Stimulated activated naive CD8-positive, alpha-beta T cell treated with anti-CD3 and anti-CD28 coated beads, Interleukin-15, amount 100 ng/mL, for 72 hours (primary cell): Measurements from ENCODE around the gene EDN2.

Source experiments
- ATAC-seq: fragments of 150-1000 bp; cut with Tn5 transposase; 2 replicates; pipeline ENCODE4 v1.10.0; 2021; ENCODE audit warnings: mild to moderate bottlenecking, moderate library complexity
- DNase-seq, 2 donors: peaks; one replicate each; pipeline ENCODE4 v3.0.0; 2021 to 2022
- H3K27ac Mint-ChIP-seq, 2 donors: one replicate each; pipeline ENCODE4 v1.8.0; 2022; ENCODE audit warnings: mild to moderate bottlenecking in 2 of 2, mixed read lengths in 2 of 2, moderate library complexity in 2 of 2
- H3K27me3 Mint-ChIP-seq: one replicate; pipeline ENCODE4 v1.8.0; 2022; ENCODE audit warnings: mixed read lengths
- H3K4me1 Mint-ChIP-seq: one replicate; pipeline ENCODE4 v1.8.0; 2022; ENCODE audit warnings: mild to moderate bottlenecking, mixed read lengths
- H3K4me3 Mint-ChIP-seq, 2 donors: one replicate each; pipeline ENCODE4 v1.8.0; 2022; ENCODE audit warnings: mild to moderate bottlenecking in 2 of 2, mixed read lengths in 2 of 2, moderate library complexity in 1 of 2
- H3K9me3 Mint-ChIP-seq, 2 donors: one replicate each; pipeline ENCODE4 v1.8.0; 2022; ENCODE audit warnings: mixed read lengths in 2 of 2

Gene EDN2

DNA sequence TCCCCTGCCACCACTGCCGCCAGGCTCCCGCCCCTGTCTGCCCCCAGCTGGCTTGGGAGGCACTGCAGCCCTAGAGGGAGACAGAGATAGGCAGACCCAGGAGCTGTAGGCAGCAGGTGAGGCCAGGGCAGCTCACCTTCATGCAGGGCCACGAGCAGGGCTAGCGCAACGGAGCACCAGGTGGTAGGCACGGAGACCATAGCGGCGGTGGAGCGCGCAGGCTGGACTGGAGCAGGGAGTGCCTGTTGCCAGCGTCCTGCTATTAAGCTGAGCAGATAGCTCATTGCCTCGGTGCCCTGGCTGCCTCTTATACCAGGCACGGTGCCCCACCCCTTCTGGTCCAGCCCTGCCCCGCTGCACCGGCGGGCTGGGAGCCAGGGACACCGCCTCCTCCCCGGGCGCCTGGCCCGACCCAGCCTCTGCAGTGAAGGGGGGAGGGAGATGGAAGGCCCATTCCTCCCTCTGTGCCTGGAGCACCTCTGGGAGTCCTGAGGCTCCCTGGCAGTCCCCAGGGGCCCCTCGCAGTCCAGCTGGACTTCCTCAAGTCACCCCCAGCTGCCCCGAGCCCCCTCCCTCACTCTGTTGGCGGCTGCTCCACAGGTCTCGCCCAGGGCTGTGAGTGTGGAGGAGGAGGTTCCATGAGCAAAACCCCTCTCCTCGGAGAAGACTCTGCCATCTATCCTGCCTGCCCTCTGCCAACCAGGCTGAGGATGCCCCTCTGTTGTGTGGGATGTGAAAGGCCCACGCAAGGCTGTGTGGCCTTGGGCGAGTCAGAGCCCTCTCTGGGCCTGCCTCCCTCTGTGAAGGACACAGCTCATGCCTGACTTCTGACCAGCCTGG, at the start of gene EDN2:
TSS of gene EDN2 (minus strand) at position 282 of the 840 bp plus-strand sequence. CDS start at position 200, 82 bp downstream.
- DNase-seq (no peak), ATAC-seq (peak; percentile 28)
- peaks cover 56% of the 10 kb centered on the region for H3K27me3 Mint-ChIP-seq
- H3K4me3 Mint-ChIP-seq: no peak within 1 kb of the TSS
- no peak within 1 kb of the TSS for H3K27ac Mint-ChIP-seq
- no peaks in the 10 kb centered on the region for H3K9me3 Mint-ChIP-seq
- peaks cover 16% of the 10 kb centered on the region for H3K4me1 Mint-ChIP-seq

GRCh38 chr1:41533731-41534080, 49.2 kb upstream of the EDN2 start:
- Mint-ChIP-seq H3K27ac (peak overlapping the region in 1 of 2 donors; percentile 4), H3K4me3 (no peak overlapping the region), H3K9me3 (peaks cover 12 to 13% of the 10 kb centered on the region in 2 donors)

DNA sequence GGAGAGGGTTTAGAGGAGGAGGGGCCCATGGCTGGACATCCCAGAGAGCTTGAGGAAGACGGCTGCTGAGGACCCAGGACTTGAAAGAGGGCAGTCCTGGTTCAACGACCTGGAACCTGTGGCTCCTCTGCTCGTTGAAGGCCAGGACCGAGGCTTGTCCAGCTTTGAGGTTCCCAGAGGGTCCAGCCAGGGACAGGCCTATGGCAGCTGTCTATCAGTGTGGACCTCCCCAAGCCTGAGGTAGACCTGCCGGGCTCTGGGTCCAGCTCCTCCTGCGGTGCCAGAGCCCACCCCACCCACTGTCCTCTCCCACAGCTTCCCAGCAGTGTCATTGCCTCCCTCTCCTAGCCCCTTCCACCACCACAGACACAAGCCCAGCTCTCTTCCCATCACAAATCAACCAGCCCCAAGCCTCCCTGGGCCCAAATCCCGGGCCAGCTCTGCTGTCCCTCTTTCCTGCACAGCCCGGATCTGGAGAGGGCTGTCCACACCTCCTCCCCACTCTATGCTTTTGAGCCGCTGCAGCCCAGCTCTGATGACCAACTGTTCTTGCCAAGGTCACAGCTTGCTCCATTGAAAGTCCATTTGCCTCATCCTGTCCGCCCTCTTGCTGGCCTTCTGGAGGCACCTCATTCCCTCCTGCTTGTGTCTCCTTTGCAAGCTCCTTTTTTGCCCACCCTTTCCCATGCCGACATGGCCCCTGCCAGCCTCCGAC, 48.7 kb upstream of the EDN2 start:
- Mint-ChIP-seq H3K4me3 (no peak overlapping the region), H3K27ac (peak overlapping the region in 1 of 2 donors; percentile 61), H3K27me3 (no peaks in the 10 kb centered on the region), H3K9me3 (peaks cover 13 to 14% of the 10 kb centered on the region in 2 donors), H3K4me1 (no peaks in the 10 kb centered on the region)
- ATAC-seq (no peak), DNase-seq (no peak)

More at GRCh38 chr1:41533731-41534080, 49.2 kb upstream of the EDN2 start:
- Mint-ChIP-seq H3K27me3 (no peaks in the 10 kb centered on the region), H3K4me1 (no peaks in the 10 kb centered on the region)
- ATAC-seq: no peak
- DNase-seq: no peak

DNA sequence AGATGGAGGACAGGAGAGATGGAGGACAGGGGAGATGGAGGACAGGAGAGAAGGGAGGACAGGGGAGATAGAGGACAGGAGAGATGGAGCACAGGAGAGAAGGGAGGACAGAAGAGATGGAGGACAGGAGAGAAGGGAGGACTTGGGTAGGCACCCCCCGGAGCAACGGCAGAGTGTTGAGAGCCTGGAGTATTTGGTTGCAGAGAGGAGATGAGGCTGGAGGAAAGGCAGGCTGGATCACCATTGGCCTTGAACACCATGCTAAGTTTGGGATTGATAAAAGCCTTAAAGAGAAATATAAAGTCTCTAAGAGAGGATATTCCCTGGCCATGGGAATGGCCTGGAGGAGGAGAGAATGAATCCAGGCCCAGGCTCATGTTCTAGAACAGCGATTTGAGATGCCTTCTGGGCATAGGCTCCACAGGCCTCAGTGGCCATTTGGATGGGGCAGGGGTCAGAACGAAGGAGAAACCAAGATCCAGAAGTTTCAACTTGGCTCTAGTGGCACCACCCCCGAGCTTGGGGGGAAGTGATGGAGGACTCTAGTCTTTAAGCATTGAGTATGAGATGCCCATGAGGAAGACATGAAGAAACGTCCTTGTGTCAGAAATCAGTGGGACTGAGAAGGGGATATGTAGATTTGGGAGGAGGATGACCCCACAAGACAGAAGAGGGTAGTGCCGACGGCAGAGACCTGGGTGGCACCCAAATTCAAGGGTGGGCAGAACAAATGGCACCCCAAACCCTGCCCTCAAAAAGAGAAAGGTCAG, 47.9 kb upstream of the EDN2 start:
- Mint-ChIP-seq H3K27me3 (no peaks in the 10 kb centered on the region), H3K4me3 (no peak overlapping the region), H3K4me1 (no peaks in the 10 kb centered on the region), H3K9me3 (peaks cover 15 to 20% of the 10 kb centered on the region in 2 donors), H3K27ac (peak overlapping the region; percentile 15 to 61)
- ATAC-seq: no peak
- DNase-seq: no peak

- no peak for ATAC-seq
- H3K9me3 Mint-ChIP-seq: peaks cover 21 to 26% of the 10 kb centered on the region in 2 donors
- no peaks in the 10 kb centered on the region for H3K4me1 Mint-ChIP-seq
- H3K27ac Mint-ChIP-seq: peak overlapping the region in 1 of 2 donors; percentile 91
- H3K4me3 Mint-ChIP-seq: no peak overlapping the region
- no peaks in the 10 kb centered on the region for H3K27me3 Mint-ChIP-seq
- no peak for DNase-seq
Observed at GRCh38 chr1:41530411-41530810, 45.9 kb upstream of the EDN2 start.

DNA sequence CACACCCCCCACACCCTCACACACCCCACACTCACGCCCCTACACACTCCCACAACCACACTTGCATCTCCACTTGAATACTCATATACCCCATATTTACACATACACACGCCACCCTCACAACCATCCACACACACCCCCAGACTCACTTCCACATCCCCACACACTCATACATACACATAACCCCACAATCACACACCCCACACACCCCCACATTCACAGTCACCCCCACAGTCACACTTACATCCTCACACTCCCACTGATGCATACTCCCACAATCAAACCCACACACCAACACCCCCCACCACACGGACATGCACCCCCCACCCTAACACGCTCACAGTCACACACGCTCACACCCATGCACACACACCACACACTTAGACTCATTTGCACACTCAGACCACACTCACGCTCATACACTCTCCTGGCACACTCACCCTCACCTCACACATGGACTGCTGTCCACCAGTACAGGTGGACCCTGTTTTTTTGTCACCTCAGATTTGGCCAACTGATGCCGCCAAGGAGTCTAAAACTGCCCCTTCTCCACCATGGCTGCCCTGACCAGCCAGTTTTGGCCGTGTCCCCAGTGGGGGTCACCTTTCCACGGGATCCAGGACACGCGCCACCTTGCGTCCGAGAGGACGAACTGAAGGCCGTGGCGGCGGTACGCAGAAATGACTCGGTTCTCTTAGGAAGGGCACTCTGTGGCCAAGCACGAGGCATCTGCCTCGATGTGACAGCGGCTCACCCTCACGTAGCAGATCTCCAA, 45.3 kb upstream of the EDN2 start:
- no peak overlapping the region for H3K4me3 Mint-ChIP-seq
- no peak for DNase-seq
- peak overlapping the region in 1 of 2 donors; percentile 91 for H3K27ac Mint-ChIP-seq

DNA sequence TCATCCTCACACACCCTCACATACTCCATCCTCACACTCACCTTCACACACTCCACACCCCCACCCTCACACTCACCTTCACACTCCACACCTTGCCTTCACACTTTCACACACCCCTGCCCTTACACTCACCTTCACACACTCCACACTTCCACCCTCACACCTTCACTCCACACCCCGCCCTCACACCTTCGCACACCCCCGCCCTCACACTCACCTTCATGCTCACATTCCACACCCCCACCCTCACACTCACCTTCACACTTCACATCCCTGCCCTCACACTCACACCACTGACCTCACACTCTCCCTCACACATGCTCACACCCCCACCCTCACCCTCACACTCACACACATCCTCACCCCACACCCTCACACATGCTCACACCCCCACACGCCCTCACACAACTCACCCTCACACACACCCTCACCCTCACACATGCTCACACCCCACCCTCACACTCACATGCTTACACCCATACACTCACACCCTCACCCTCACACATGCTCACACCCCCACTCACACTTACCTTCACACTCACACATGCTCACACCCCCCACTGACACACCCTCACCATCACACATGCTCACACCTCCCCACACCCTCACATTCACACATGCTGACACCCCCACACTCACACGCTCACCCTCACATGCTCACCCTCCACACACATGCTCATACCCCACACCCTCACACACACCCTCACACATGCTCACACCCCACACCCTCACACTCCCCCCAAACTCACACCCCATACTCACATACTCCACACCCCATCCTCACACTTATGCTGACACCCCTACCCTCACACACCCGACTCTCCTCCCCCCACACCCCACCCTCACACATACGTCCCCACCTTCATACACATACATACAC, 44.5 kb upstream of the EDN2 start:
- no peak for DNase-seq
- no peaks in the 10 kb centered on the region for H3K4me1 Mint-ChIP-seq
- H3K4me3 Mint-ChIP-seq: no peak overlapping the region
- no peak for ATAC-seq
- H3K27ac Mint-ChIP-seq: no peak overlapping the region
- H3K27me3 Mint-ChIP-seq: no peaks in the 10 kb centered on the region
- peaks cover 21 to 26% of the 10 kb centered on the region in 2 donors for H3K9me3 Mint-ChIP-seq

More for the DNA sequence above, 45.3 kb upstream of the EDN2 start:
- ATAC-seq: no peak
- Mint-ChIP-seq H3K4me1 (no peaks in the 10 kb centered on the region), H3K9me3 (peaks cover 21 to 26% of the 10 kb centered on the region in 2 donors), H3K27me3 (no peaks in the 10 kb centered on the region)

GRCh38 chr1:41528106-41528505, 43.6 kb upstream of the EDN2 start:
- H3K27ac Mint-ChIP-seq: peak overlapping the region in 1 of 2 donors; percentile 19
- no peak overlapping the region for H3K4me3 Mint-ChIP-seq
- H3K9me3 Mint-ChIP-seq: peaks cover 21 to 26% of the 10 kb centered on the region in 2 donors
- no peaks in the 10 kb centered on the region for H3K4me1 Mint-ChIP-seq
- no peak for DNase-seq
- H3K27me3 Mint-ChIP-seq: no peaks in the 10 kb centered on the region
- ATAC-seq: peak; percentile 46

GRCh38 chr1:41526956-41527561, 42.6 kb upstream of the EDN2 start:
- Mint-ChIP-seq H3K4me3 (no peak overlapping the region), H3K9me3 (peaks cover 21 to 26% of the 10 kb centered on the region in 2 donors), H3K27ac (peak overlapping the region in 1 of 2 donors; percentile 36), H3K4me1 (no peaks in the 10 kb centered on the region), H3K27me3 (no peaks in the 10 kb centered on the region)
- no peak for DNase-seq
- no peak for ATAC-seq

DNA sequence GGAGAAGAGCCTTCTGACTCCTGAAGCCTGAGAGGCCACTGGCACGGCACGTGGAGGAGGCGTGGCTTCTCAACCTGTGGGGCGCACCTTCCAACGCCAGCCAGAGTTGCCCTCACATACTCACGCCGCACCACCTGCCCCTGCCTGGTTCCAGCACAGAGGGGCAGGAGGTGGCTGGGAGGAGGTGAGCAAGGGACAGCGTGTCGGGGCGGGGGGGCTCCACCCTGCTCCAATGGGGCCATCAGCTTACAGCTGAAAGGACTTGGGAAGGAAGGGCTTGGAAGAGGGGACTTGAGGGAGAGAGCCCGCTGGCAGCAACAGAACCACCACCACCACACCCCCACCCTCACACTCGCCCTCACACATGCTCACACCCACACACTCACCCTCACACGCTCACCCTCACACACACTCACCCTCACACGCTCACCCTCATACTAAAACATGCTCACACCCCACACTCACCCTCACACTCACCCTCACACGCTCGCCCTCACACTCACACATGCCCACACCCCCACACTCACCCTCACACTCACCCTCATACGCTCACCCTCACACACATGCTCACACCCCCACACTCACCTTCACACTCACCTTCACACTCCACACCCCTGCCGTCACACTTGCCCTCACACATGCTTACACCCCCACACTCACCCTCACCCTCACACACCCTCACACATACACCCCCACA, 41.6 kb upstream of the EDN2 start:
- Mint-ChIP-seq H3K27ac (no peak overlapping the region), H3K9me3 (peaks cover 21 to 26% of the 10 kb centered on the region in 2 donors), H3K27me3 (no peaks in the 10 kb centered on the region), H3K4me3 (no peak overlapping the region), H3K4me1 (no peaks in the 10 kb centered on the region)
- DNase-seq: no peak
- ATAC-seq: peak; percentile 6

- no peak for DNase-seq
- H3K27ac Mint-ChIP-seq: no peak overlapping the region
- no peaks in the 10 kb centered on the region for H3K27me3 Mint-ChIP-seq
- H3K4me3 Mint-ChIP-seq: no peak overlapping the region
- no peak for ATAC-seq
- no peaks in the 10 kb centered on the region for H3K4me1 Mint-ChIP-seq
- peaks cover 19 to 25% of the 10 kb centered on the region in 2 donors for H3K9me3 Mint-ChIP-seq
Observed at GRCh38 chr1:41524676-41525675, 40.5 kb upstream of the EDN2 start.

- Mint-ChIP-seq H3K4me1 (no peaks in the 10 kb centered on the region), H3K27me3 (no peaks in the 10 kb centered on the region), H3K9me3 (peaks cover 10 to 18% of the 10 kb centered on the region in 2 donors), H3K27ac (no peak overlapping the region), H3K4me3 (no peak overlapping the region)
- ATAC-seq (no peak), DNase-seq (no peak)
Observed at GRCh38 chr1:41523949-41524675, 39.6 kb upstream of the EDN2 start.
